ENCODE measurements around the gene ISOC2. TPM values are rescaled to one million over a fixed set of nuclear protein-coding genes. Genes with fewer than 3 reads are reported as not detected.

Gene ISOC2
- total and polyA plus RNA-seq, 12 donors: 42.5 to 117 (median 50.0) TPM

DNA sequence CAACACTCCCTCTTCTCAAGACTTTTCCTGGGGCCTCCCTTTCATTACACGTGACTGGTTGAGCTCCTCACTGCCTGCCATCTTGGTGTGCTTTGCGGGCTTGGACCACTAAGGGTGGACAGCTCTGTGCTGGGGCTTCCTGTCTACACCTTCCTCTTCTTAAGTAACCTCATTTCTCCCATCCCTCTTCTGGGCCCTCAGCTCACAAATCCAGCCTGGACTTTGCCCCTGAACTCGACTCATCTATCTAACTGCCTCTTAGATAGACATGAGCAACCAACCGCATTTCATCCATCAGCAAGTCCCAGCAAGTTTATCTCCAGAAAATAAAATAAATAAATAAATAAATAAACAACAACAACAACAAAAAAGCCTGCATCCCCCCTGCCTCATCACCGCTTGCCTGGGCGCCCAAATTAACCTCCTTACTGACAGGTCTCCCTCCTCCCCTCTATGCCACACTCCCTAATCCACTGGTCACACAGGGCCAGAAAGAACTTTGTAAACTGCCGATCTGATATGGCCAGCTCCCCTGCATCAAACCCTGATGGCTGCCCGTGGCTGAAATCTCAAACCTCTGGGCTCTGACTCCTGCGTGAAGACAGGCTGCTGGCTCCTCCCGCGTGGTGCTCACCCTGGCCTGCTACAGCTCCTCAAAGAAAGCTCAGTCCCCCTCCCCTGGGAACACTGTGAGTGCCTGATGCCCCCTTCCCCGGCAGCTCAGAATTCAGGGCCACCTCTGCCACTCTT, 7.8 kb downstream of the ISOC2 start:
- TF ChIP-seq, protein P1, sequence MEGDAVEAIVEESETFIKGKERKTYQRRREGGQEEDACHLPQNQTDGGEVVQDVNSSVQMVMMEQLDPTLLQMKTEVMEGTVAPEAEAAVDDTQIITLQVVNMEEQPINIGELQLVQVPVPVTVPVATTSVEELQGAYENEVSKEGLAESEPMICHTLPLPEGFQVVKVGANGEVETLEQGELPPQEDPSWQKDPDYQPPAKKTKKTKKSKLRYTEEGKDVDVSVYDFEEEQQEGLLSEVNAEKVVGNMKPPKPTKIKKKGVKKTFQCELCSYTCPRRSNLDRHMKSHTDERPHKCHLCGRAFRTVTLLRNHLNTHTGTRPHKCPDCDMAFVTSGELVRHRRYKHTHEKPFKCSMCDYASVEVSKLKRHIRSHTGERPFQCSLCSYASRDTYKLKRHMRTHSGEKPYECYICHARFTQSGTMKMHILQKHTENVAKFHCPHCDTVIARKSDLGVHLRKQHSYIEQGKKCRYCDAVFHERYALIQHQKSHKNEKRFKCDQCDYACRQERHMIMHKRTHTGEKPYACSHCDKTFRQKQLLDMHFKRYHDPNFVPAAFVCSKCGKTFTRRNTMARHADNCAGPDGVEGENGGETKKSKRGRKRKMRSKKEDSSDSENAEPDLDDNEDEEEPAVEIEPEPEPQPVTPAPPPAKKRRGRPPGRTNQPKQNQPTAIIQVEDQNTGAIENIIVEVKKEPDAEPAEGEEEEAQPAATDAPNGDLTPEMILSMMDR (IDR thresholded peaks at IDR 0.05): no peak
- intact Hi-C loops (cut with DNase I): loop anchor here in 1 of 10 donors (10.0 kb wide), 1 partner anchor 319 kb away; no protein-coding TSS in a partner anchor

DNA sequence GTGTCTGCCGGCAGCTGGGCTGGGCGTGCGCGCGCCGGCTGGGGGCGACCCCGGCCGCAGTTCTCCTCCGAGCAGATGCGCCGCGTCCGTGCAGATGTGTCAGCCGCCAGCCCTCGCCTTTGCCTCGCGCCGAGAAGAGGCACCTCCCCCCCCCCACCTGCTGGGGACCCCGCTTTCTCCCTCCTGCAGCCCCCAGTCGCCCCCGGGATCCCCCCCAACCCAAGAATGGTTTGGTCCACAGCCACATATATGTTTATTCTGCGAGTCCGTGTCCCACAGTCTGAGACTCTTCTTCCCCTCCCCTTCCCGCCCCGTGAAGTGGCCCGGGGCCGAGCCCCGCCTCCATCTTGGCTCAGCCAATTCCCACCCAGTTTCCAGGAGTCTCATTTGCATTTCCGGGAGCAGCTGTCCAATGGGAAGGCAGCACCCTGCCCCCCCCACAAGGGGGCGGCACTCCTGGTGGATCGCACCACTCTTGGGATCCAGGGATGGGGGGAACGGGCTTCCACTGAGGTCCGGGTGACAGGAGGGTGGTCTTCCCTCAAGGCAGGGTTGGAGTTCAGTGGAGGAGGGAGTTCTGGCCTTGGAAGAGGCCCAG, 8.6 kb downstream of the ISOC2 start:
- H3K27ac ChIP-seq: no peak overlapping the region
- H3K4me3 ChIP-seq: no peak overlapping the region
- ATAC-seq: peak; percentile 60 to 88 (median 78)
- WGBS, 2 donors: 17 to 19% methylated on average over 32 to 34 of the region's 34 CpGs
- TF ChIP-seq, protein P1 (IDR thresholded peaks at IDR 0.05): peak in 4 of 9 donors; percentile 17 to 34 (median 22)
- H3K36me3 ChIP-seq: peaks cover 0 to 19% (median 0%) of the 10 kb centered on the region in 9 donors
- peaks cover 17 to 37% (median 30%) of the 10 kb centered on the region in 7 donors for H3K27me3 ChIP-seq
- intact Hi-C loops (cut with DNase I): loop anchor here in 1 of 10 donors (10.0 kb wide), 1 partner anchor 318 kb away; no protein-coding TSS in a partner anchor
- no peaks in the 10 kb centered on the region for H3K9me3 ChIP-seq
- peaks cover 4 to 14% (median 11%) of the 10 kb centered on the region in 9 donors for H3K4me1 ChIP-seq
- peak; percentile 71 to 80 for DNase-seq

More for the DNA sequence above, 7.8 kb downstream of the ISOC2 start:
- Histone ChIP-seq H3K27ac (no peak overlapping the region), H3K4me1 (peaks cover 4 to 14% (median 11%) of the 10 kb centered on the region in 9 donors), H3K27me3 (peaks cover 17 to 37% (median 30%) of the 10 kb centered on the region in 7 donors), H3K4me3 (no peak overlapping the region), H3K9me3 (no peaks in the 10 kb centered on the region), H3K36me3 (peaks cover 0 to 19% (median 0%) of the 10 kb centered on the region in 9 donors)
- ATAC-seq (no peak), DNase-seq (no peak)
- 92 to 93% methylated on average over 12 of the region's 12 CpGs for WGBS, 2 donors

DNA sequence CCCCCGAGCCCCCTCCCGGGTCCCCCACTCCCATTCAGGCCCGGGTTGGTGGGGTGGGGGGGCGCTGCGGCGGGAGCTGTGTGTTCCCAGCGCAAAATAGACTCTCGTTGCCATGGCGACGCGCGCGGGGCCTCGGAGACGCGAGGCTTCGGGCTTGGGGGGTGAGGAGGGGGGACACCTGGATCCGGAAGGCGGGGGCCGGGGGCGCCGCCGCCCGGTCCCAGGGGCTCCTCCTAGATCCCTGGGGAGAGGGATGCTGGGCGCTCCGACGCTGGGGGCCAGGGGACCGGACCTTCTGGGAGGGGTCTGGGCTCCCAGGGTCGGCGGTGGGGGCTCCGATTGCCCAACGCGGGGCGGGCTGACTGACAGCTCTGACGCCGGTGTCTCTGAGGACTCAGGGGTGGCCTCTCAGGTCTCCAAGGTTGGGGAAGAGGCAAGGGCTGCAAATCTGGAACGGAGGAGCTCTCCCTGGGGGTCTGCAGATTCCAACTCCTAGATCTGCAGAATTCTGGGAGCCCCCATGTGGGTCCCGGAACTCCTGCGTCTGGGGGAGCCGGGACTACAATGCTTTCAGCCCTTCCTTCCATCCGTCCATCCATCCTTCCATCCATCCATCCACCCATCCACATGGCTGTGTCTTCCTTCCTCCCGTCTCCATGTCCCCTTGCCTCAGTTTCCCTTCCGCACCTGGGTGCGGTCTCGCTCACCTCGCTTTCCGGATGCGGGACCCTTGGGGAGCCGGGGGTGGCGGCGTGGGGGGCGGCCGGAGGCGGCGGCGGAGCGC, 9.3 kb downstream of the ISOC2 start:
- Histone ChIP-seq H3K4me3 (peak overlapping the region in 5 of 10 donors; percentile 2 to 31 (median 20)), H3K27me3 (peaks cover 17 to 42% (median 30%) of the 10 kb centered on the region in 7 donors), H3K9me3 (no peaks in the 10 kb centered on the region), H3K27ac (no peak overlapping the region), H3K36me3 (peaks cover 0 to 19% (median 0%) of the 10 kb centered on the region in 9 donors), H3K4me1 (peaks cover 4 to 14% (median 11%) of the 10 kb centered on the region in 9 donors)
- WGBS, 2 donors: 2% methylated on average over 55 to 57 of the region's 57 CpGs
- no peak for ATAC-seq
- no peak for DNase-seq
- intact Hi-C loops (cut with DNase I): loop anchor here in 1 of 10 donors (10.0 kb wide), 1 partner anchor 317 kb away; no protein-coding TSS in a partner anchor
- TF ChIP-seq, protein P1 (IDR thresholded peaks at IDR 0.05): no peak
